Fibroblast of skin of left biceps (primary cell): ENCODE measurements around the gene MRPL40.
"Not testable (repeated sequence)": the region's sequence is repeated elsewhere in the genome, so short reads cannot be mapped to it uniquely, and the experiment has no call there.

Source experiments
- DNase-seq, 2 experiments: peaks; one replicate each; pipeline ENCODE4 v3.0.0-alpha.2; 2013; ENCODE audit warnings: low read depth in 2 of 2

The MRPL40 gene

GRCh38 chr22:19407649-19408606, 24.4 kb upstream of the MRPL40 start:
- DNase-seq: peak; percentile 20

GRCh38 chr22:19410941-19411689, 21.2 kb upstream of the MRPL40 start:
- DNase-seq: no peak

DNA sequence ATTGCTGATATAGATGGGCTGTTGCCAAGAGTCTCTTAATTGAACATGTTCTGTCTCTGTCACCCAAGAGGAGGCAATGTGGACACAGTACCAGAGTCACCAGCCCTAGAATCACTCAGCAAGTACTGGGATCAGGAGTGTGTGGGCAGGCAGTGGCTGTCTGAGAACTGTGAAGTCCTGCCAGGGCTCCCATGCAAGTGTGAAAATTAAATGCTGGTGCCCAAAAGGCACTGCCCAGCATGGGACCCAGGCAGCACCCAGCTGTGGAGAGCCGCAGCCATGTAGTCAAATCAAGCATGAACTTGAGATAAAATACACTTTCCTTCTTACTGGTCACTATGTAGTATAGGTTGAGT, 20.7 kb upstream of the MRPL40 start:
- DNase-seq: no peak

GRCh38 chr22:19412478-19412877, 19.9 kb upstream of the MRPL40 start:
- no peak for DNase-seq

DNA sequence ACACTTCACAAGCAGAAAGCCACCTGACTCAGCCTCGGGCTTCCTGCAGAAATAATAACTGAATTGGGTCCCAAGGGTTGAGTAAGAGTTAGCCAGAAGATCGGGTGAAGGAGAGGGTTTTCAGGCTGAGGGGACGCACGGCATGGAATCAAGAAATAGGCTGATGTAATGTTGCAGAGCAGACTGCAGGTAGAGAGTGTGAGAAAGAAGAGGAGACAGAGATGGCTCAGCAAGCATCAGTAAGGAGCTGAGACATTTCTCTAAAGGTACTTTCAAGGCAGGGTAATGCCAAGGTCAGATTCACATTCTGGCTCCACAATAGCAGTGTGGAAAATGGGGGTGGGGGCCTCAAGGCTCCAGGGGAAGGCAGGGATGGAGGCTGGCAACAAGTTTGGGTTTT, 19.4 kb upstream of the MRPL40 start:
- DNase-seq: no peak

DNA sequence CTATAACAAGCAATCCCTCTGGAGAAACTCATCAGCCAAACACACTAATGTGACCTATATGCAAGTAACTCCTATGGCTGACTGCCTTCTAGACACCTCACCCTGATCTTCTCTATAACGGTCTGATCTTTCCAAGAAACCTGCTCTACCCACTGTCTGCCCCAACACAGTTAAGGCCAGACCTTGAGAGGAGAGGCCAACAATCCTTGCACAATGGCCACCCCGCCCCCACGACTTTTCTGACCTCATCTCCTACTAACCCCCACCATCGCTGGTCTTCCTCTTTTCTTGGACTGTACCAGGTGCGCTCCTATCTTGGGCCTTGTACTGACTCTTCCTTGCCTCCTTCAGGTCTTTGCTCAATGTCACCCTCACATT, 13.3 kb upstream of the MRPL40 start:
- DNase-seq: no peak

DNA sequence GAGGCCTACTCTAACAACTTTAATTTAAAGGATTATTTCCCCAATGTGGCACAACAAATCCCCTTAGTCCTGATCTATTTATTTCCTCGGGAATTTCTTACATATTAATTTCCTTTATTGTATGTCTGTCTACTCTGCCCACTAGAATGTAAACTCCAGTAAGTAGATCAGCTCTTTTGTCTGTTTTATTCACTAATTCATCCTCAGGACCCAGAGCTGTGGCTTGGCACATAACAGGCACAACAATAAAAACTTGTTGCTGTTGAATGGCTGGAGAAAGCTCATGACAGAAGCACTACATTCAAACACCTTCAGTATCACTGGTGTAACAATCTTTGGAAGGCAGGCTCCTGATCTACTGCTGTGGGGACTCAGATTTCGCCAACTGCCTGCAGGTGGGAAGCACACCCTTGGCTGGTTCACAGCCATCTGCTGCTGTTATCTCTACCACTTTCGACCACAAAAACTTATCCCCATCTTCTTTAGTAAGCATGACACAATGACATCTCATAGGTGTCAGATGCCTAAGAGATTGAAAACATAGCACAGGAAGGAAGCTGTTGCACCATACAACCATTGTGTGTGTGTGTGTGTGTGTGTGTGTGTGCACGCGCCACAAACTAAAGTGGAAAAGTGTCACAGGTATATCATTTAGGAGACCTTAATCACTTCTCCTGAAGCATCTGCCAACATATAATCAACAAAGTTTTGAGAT, 12.7 kb upstream of the MRPL40 start:
- DNase-seq: no peak

- no peak for DNase-seq
These were observed 12.0 kb upstream of the MRPL40 start for GRCh38 chr22:19420321-19420720.

- DNase-seq: no peak
These were observed 9.7 kb upstream of the MRPL40 start for GRCh38 chr22:19422440-19423301.

DNA sequence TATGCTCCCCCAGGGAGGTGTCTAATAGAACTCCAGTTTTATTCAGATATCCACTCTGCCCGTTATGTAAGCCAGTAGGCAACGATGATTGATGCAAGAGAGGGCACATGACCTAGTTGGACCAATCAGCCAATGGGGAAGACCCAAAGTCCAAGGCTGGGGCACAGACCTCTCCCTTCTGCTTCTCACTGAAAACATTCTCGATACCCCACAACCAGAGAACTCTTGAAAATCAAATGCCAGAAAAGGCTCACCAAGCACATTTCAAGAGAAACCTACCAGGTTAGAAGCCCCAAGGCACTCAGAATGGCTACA, 8.2 kb upstream of the MRPL40 start:
- DNase-seq: no peak

GRCh38 chr22:19429950-19430889, 2.1 kb upstream of the MRPL40 start:
- DNase-seq: peak; percentile 19 to 21

DNA sequence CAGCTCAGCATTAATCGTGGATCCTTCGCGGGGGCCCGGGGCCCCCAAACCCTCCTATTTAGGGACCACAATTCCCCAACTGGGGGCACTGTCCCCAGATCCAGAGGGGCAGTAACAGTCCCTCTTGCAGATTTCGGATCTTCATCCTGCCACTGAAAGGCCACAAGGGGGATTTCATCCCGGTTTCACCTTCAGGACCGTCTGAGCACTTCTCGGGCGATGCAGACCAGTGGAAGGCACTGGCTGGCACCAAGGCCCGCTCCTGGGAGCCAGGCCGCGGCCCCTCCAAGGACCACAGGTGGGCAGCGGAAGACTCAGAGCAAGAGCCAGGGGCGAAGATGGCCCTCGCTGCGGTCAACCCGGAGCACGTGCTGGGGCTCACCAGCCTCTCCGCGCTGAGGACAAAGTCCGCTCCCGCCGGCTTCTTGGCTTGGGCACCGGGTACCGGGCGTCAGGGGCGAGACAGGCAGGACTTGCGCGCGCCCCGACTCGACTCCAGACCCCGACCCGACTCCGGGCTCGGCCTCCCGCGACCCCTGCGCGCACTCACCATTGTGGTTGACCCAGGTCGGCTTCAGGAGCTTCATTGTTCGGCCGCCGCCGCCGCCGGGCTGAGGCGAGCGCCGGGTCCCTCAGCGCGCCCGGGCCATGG, 1.3 kb upstream of the MRPL40 start:
- DNase-seq: no peak

DNA sequence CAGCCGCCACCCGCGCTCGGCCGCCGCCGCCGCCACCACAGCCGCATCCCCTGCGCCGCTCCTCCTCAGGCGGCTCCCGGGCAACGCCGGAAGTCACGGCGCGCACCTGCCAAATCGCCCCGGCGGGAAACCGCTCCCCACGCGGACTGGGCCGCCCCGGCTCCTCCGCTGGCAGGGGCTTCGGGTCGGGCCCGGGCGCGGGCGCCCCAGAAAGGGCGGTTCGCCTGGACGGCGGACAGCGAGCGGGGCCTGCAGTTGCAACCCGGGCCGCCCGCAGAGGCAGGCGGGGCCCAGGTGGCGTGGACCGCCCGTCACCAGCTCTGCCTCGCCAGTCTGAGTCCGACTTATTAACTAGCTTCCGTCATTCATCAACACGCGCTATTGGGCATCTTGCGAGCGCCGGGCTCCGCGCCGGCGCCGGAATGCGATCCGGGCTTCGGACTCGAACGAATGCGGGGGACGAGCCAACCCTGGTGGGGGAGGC, 654 bp upstream of the MRPL40 start, which contains the start of gene HIRA:
TSS of gene HIRA (minus strand) at position 85 of the 484 bp plus-strand sequence. CDS start 257 bp downstream, outside the sequence.
- DNase-seq: peak; percentile 37 to 40

- no peak for DNase-seq
These were observed 2.1 kb downstream of the MRPL40 start for GRCh38 chr22:19434401-19434800.

DNA sequence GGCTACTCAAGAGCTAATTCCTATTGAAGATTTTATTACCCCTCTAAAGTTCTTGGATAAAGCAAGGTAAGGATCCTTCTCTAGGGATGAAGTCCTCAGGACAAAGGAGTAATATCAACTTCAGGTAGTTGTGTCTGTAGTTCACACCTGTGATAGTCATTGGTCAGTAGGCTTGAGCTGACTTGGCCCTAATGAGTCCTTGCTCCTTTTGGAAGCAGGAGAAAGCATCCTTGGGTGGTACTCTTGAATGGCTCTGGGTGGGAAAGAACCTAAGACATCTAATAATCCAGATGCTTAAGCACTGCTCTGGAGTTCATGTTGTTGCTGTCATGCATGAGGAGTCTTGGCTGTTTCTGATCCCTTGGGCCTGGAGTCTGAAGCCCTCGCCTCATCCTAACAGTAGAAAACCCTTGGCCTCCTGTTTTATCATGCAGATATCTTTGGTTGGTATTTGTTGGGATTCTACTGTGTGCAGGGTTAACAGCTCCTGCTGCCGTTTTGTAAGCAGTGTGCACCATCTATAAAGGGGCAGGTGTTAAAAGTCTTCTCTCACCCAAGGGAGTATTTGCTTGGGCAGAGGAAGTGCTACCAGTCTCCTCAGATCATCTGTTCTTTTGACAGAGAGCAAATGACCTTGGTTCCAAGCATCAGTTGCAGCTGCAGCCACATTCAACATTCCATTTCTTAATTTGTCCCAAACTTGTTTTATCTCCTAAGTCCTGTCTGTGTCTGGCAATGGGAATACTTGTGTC, 2.7 kb downstream of the MRPL40 start:
- DNase-seq: no peak

GRCh38 chr22:19436444-19437161, 4.3 kb downstream of the MRPL40 start:
- DNase-seq: not testable (repeated sequence)

DNA sequence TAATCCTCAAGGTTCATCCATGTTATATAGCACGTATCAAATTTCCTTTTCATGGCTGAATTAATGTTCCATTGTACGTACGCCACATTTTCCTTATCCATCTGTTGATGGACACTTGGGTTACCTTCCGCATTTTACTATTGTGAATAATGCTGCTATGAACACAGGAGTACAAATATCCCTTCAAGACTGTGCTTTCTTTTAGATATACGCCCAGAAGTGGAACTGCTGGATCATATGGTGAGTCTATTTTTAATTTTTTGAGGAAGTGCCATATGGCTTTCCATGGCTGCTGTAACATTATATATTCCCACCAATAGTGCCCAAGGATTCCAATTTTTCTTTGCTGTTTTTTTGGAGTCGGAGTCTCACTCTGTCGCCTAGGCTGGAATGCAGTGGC, 6.0 kb downstream of the MRPL40 start:
- no peak for DNase-seq
